ENCODE results near the gene PGM2L1.
"Not testable (repeated sequence)": the region's sequence is repeated elsewhere in the genome, so short reads cannot be mapped to it uniquely, and the experiment has no call there.

The PGM2L1 gene

DNA sequence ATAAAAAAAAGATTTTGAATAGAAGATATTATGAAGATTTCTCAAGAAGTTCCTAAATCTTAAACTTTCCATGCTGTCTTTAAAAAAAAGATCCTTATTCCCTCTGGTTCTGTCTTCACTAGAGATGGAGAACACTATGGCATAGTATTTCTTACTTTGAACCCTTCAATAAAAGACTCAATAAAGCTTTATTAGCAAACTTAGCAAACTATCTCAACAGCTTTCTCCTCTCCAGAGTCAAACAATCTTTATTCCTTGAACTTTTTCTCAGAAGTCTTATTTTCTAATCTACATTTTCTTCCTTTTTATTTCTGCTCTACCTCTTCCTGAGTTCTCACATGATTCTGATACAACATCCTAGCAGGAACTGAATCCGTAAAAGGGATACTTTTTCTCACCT, 65.0 kb downstream of the PGM2L1 start:
- no peak for DNase-seq (ENCODE audit: low spot score)

DNA sequence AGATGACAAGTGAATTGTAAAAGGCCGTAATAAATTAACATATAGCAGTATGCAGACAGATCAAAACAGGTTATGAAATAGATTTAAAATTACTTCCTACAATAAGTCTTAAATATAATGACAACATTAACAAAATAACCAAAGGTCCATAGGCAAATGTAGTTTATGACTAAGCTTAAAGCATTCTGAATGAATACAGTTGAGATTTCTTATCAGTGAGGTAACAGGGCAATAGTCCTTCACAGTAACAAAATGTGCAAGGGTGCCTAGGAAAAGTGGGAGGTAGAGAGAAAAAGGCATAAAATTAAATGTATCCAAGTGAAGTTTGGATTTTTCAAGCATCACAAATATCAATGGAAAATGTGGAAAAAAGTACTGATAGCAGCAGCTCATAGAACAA, 65.9 kb downstream of the PGM2L1 start:
- DNase-seq (ENCODE audit: low spot score), result no peak

DNA sequence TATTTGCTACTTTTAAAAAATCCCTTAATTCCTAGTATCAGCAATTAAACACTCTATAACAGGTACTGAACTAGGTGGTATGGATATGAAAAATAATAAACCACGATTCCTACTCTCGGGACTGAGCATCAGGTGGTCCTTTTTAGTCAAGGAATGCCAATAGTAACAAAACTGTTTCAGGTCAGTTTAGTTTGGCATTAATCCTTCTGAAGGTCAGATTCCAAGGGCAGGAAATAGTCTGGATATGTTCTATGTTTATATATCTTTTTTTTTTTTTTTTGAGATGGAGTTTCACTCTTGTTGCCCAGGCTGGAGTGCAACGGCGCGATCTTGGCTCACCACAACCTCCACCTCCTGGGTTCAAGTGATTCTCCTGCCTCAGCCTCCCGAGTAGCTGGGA, 67.2 kb downstream of the PGM2L1 start:
- not testable (repeated sequence) for DNase-seq (ENCODE audit: low spot score)

DNA sequence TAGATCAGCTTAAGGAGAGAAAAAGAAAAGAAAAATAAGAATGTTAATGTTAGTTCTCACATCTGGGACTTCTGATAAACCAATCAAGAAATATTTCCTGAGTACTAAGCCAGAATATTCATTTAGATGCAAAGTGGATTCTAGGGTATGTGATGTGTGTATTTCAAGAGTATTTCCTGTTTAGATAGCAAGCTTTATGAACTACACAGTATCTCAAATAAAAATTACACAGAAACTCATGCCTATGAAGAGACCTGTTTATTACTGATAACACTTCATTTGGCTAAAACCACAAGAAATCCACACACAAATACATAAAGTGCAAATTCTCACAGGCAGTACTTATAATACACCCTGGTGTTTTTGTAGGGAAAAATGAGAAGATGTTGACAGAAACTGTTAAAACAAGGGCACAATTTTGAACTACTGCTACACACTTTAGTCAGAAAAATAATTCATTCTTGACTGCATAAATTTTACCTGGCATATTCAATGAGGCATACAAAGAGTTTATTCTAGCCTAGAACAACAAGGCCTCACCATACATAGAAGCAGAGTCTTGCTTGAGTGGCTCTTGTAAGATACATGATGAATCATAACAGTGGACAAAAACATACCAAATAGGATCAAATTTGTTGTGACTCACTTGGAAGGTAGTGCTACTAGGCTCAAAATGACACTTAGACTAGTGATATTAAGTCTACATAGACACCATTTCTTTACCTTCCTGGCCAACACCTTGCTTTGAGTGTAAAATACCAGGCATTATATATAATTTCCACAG, 68.0 kb downstream of the PGM2L1 start:
- no peak for DNase-seq (ENCODE audit: low spot score)

DNA sequence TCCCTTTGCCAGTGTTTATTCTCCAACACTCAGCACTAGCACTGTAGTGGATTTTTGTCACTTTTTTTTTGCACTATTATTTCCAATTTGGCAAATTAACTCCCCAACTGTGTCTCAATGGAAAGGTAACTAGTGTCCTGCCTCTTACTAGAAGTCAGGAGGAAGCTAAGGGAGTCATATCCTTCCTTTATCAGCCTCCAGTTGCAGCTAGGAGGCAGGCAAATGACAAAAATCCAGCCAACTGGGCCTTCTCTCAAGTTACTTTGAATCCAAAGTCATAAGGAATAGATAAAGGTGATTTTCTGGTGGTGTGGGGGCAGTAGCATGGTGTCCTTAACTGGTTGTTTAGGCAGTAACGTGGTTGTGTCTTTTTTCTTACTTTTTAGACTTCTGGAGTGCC, 71.2 kb downstream of the PGM2L1 start:
- DNase-seq (ENCODE audit: low spot score), result no peak

DNA sequence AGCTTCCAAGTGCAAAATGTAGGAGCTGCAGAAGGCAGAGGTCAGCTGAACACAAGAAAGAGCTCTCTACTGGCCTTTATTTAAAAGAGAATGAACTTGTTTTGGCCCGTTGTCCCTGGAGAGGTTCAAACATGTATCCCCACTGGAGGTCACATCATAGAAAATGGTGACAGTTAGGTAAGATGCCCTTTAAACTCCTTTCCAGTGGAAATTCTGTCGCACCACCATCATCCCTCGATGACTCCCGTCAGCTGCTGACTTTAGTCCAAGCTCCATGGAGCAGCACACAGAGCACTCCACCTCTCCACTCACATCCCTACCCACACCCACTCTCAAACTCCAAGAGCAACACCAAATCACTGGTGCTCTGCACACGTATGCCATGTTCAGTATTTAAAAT, 71.6 kb downstream of the PGM2L1 start:
- no peak for DNase-seq (ENCODE audit: low spot score)

DNA sequence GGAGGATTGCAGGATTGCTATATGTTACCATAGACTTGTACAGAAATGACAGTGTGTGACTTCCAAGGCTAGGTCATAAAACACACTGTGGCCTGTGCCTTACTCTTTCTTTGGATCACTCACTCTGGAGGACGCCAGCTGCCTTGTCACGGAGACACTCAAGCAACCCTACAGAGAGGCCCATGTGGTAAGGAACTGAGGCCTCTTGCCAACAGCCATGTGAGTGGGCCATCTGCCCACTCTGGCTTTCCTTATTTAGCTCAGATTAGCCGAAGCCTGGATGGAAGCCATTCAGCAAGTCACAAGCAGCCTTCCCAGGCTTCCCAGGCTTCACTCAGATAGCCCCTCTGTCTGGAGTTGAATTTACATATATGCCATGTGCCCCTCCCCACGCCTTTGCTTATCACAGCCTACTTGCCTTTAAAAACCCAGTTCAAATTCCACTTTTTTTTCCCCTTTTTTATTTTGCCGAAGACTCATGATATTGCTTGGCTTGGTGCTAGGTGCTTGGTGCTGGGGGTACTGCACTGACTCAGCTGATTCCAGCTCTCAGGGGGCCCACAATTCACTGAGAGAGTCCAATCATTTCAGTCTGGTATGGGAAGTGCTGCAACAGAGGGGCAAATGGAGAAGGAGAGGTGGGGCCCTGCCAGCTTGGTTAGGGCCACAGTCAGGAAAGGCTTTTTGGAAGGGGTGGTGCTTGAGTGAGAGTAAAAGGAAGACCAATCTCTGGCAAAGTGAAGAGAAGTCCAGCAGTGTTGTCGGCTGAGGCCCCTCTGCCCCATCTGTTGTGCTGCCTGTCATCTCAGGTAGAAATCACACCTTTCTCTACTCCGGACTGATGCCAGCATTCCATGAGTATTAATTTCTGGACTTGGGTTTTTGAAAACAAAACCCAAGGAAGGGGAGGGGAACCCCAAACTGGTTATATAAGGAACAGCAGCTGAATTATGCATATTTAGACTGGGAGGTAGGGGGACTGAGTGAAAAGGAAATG, 72.3 kb downstream of the PGM2L1 start:
- DNase-seq (ENCODE audit: low spot score), result no peak

DNA sequence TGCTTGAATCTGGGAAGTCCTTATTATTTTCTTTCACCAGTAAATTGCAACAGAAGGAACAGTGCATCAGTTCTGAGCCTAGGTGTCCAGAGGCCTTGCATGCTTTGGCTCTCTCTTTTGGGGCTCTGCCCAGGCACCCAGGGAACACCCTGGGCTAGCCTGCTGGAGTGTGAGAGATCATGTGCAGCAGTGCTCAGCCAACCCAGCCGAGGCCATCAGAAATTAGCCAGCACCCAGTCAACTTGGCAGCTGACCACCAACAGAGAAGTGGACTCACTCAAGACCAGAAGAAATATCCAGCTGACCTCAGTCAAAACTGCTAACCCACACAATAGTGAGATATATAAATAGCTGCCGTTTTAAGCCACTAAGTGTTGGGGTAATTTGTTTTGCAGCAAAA, 75.6 kb downstream of the PGM2L1 start:
- no peak for DNase-seq (ENCODE audit: low spot score)

DNA sequence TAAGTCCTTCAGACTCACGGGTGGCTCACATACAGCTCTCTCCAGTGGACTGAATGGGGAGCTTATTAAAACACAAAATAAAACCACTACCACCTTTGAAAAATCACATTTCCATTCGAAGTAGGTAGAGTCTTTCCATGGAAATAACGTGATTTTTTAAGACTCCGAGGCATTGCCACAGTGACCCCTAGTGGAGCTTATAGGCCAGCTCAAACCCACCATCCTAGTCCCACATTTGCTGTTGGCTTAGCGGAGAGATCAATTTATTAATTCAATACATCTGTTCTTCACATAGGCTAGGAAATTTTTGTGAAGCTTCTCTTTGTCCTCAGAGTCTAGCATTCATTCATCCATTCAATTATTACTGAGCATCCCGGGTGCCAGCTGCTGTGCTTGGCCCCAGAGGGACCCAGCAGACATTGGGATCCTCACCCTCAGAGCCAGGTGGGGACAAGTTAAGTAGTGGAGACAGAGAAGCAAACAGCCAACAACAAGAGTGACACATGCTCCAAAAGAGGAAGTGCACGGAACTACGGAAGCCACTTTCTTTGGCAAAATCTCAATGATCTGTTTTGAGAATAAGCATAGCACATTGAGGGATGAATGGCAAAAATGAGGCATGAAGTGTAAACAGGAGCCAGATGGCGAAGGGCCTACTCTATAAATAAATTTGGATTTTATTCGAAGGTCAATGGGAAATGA, 76.6 kb downstream of the PGM2L1 start:
- DNase-seq (ENCODE audit: low spot score), result no peak

DNA sequence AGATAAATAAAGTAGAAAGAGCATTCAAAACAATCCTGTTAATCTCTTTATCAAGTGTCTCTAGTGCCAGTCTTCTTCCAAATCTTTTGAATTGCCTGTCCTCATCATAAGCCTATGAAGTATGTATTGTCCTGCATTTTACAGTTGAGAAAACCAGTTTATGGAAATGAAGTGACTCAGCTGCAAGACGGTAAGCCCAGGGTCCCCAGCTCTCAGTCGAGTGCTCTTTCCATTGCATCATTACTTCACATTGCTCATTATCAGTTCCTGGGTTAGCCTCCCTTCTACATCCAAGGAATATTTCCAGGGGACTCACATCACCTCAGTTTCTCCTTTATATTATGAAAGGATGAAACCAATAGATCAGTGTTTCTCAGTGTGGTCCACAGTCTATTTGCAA, 77.7 kb downstream of the PGM2L1 start:
- DNase-seq (ENCODE audit: low spot score), result no peak

DNA sequence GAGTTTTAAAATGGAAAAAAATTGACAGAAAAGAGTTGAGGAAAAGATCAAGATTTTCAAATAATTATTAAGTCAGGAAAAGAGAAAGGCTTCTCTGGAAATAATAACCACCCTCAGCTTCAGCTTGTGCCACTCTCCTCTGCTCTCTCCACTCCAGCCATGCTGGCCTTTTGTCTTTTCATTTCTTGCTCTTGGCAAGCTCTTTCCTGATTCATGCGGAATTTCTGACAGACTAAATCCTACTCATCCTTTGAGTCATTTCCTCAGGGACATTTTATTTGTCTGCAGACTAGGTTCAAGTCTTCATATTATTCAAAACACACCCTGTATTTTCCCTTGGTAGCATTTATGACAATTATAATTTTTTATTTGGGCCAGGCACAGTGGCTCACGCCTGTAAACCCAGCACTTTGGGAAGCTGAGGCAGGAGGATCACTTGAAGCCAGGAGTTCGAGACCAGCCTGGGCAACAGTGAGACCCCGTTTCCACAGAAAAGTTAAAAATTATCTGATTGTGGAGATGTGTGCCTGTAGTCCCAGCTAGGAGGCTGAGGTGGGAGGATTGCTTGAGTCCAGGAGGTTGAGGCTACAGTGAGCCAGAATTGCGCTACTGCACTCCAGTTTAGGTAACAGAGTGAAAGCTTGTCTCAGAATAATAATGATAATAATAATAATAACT, 79.0 kb downstream of the PGM2L1 start:
- DNase-seq (ENCODE audit: low spot score), result no peak

DNA sequence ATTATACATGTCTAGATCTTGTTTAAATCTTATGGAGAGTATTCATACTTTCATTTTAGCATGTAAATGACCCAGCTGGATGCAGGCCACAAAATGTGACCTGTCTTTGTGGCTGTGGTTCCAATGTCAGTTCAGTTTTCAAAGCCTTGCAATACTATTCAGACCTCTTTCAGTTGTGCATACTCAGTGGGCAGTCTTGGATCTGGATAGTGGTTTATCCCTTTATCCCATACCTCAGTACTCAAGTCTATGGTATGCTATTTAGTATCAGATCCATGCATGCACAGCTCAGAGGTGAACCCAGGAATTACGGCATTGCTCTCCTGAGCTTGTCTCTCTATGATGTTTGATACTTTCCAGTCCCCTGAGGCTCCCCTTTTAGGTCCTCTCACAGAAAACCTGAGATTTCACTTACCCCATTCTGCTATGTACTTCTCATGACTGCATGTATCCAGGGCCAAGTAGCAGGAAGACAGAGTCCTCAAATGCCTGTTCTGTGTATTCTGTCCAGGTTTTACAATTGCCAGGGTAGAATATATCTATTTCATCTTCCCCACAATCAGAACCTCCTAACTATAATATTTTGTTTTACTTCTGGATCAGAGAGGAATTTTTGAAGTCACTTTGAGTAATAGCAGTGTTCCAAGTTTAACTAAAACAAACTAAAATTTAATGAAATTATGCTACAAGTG, 79.8 kb downstream of the PGM2L1 start:
- DNase-seq (ENCODE audit: low spot score), result no peak

DNA sequence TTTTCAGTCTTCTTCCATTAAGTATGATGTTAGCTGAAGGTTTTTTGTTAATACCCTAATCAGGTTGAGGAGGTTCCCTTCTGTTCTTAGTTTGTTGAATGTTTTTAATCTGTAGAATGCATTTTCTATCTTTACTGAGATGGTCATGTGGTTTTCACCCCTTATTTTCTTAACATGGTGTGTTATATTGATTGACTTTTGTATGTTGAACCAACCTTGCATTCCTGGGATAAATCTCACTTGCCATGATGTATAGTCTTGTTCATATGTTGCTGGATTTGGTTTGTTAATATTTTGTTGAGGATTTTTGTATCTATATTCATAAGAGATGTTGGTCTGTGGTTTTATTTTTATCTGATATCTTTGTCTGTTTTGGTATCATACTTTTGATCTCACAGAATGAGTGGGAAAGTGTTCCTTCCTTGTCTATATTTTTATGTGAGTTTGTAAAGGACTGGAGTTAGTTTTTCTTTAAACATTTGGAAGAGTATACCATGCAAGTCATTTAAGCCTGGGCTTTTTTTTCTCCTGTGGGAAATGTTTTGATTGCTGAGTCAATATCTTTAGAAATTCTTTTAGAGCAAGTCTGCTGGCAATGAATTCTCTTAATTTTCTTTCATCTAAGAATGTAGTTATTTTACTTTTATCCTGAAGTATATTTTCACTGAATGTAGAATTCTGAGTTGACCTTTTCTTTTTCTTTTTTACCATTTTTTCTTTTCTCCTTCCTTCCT, 81.3 kb downstream of the PGM2L1 start:
- no peak for DNase-seq (ENCODE audit: low spot score)

DNA sequence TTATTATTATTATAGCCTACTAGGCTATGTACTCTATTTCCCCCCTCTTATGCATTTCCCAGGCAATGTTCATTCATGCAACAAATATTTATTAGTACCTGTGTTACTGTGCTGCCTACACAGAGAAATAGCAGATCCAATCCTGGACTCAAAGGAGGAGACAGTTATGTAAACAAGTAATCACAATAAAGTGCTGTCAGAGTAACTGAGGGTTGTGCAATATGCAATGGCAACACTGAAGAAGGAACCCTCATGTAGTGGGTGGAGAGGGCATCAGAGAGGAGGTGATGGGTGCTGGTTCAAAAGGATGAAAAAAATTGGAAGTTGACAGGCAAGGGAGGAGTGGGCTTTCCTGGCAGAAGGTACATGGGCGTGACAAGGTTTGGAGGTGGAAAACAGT, 85.9 kb downstream of the PGM2L1 start:
- no peak for DNase-seq (ENCODE audit: low spot score)

DNA sequence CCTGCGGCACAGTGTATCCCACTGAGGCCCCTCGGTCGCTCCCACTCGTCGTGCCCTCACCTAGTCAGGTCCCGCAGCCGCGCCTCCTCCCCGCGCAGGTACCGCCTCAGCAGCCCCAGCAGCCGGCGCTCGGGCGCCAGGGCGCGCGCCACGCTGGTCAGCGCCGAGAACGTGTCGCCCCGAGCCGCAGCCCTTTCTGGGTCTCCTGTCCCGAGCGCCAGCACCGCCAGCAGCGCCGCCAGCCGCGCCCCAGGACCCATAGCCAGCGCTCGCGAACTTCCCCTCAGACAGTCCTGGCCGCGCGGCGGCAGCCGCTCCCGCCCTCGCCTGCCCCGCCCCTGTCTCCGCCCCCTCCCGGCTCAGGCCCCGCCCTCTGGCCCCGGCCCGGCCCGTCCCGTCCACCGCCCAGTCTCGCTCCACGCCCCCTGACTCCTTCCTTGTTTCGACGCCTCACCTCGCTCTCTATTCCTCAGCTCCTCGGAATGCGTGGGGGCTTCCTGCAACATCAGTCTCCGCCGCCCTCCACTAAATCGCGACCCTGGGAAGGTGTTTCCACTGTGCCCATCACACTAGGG, 86.8 kb downstream of the PGM2L1 start, which contains the start of gene P4HA3:
Gene P4HA3 (minus strand): TSS at position 289 of the 575 bp plus-strand sequence. CDS start 29 bp downstream, at position 260.
- DNase-seq (ENCODE audit: low spot score), result peak; percentile 81

DNA sequence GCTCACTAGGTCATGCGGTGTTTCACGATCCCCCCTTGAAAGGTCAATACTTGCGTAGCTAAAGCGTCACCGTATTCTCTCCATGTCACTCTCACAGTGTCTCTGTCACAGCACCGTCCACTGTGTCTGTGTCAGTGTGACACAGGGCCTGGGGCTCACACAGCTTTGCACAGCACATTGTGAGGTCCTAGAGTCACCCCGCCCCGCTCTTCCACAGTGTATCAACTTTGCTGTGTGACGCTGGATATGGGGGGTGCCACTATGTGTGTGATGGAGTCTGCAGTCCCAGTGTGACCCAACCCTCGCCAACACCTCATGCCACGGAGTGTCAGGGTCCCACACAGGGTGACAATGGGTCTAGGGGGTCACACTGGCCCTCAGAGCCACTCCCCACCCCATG, 87.4 kb downstream of the PGM2L1 start:
- DNase-seq (ENCODE audit: low spot score), result no peak

DNA sequence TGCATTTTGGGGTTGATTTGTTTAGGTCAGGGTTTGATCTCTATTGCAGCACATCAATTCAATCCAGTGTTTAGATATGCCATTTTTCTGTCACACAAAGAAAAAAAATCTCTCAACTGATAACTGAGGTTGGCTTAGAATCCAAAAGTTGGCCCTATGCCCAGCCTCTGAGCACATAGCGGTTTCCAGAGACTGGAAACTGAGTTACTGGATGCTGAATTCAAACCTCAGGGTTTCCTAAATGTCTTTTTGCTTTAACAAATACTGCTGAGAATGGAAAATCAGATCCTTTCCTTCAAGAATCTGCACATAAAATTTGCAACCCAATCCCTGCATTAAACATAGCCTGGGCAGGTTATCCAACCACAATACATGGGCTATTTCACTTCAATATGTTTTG, 90.8 kb downstream of the PGM2L1 start:
- no peak for DNase-seq (ENCODE audit: low spot score)

DNA sequence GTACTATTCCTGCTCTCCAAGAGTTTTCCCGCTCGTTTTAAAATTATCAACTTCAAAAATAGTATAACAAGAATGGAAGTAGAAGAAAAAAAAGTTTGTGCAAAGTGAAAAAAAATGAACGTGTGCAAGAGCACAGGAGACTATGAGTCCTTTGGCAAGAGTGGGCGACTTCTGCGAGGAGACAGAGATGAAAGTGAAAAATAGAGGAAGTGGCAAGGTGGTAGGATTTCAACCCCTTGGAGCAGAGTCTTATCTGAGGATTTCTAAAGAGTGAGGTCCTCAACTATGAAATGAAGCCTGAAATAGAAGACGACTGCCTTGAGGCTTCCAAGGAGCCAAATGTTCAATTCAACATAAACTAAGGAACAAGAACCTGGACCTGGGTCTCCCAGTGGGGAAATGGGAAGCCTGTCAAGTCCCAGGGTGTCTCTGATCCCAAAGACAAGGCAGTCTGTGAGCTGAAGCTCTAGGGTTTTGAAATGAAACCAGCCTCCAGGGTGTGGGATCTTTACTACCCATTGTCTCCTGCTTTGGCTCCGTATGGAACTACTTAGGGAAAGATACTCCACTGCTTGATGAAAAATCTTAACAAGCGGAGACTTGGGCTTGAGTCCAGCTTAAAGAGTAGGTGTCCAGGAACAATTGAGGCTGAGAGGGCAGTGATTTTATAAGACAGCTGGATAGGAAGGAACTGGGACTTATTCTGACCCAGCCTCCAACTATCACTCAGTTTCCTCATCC, 91.6 kb downstream of the PGM2L1 start:
- no peak for DNase-seq (ENCODE audit: low spot score)

DNA sequence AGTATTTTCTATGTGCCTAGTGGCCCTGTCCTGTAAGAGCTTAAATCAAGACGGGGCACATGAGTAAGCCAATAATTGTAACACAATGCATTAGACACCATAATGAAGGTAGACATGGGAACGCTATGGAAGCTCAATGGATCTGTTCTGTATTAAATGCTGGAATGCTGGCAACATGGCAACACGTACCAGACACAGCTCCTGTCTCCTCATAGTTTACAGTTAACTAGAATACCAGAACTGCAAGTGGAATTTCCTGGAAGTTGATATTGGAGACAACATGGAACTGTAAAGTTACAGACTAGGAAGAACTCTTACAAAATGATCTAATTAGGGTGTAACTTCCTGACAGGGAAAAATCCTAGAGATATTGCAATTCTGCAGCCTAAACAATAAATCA, 99.2 kb downstream of the PGM2L1 start:
- DNase-seq (ENCODE audit: low spot score), result no peak

All from ecto neural progenitor cell (in vitro differentiated cells).